ACHN (cell line): ENCODE results near the gene HNRNPUL1.
A peak's percentile ranks its signal among the peaks of the same experiment; 100 is the strongest.
"Not testable (repeated sequence)": the region's sequence is repeated elsewhere in the genome, so short reads cannot be mapped to it uniquely, and the experiment has no call there.

Experiments used
- DNase-seq: peaks from one replicate; pipeline ENCODE4 v3.0.0-alpha.2; 2015
- in situ Hi-C: cut with HindIII; loops from 2 replicates; pipeline ENCODE4 v1.10.0; 2017; ENCODE audit warnings: low sequenced_read_pairs, low pct_ligation_motif_present, low pct_unique_long_range_greater_than_20kb

The HNRNPUL1 gene

DNA sequence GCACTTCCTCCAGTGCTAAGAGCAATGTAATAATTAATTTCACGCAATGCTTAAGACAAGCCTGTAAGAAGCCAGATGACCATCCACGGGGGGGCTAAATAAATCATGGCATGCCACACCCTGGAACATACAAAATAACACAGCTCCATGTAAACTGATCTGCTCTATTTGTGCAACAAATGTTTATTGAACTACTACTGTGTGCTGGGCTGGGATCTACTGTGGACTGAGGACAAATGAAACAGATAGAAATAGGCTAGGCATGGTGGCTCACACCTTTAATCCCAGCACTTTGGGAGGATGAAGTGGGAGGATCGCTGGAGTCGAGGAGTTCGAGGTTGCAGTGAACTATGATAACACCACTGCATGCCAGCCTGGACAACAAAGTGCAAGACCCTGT lies 68.3 kb downstream of the HNRNPUL1 start:
- DNase-seq: no peak
- in situ Hi-C loops: no loop called here

DNA sequence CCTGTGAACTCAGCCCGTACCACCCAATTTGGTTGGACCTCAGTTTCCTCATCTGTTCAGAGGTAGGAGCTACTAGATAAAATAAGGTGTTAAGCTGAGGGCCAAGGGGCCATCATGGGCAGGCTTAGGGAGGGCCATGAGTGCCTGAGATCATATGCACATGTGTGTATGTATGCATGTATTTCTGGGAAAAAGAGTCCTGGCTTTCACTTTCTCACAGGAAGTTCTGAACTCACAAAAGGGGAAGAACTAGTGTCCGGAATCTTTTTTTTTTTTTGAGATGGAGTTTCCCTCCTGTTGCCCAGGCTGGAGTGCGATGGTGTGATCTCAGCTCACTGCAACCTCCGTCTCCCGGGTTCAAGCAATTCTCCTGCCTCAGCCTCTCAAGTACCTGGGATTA lies 70.6 kb downstream of the HNRNPUL1 start:
- in situ Hi-C loops: no loop called here
- no peak for DNase-seq

- in situ Hi-C loops: no loop called here
Observed at GRCh38 chr19:41335467-41335866, 71.3 kb downstream of the HNRNPUL1 start.

DNA sequence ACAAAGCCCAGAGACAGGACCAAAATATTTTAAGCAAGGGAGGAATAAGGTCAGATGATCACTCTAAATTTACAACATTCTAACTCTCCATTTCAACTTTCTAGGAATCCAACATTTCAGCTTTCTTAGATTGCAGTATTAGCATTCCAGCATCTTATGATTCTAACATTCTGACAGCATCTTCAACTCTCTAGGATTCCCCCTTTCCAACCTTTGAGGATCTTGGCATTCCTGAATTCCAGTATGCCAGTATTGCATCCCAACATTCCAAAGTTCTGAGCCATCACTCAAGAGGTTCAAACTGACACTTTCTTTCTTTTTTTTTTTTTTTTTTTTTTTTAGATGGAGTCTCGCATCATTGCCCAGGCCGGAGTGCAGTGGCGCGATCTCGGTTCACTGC lies 75.8 kb downstream of the HNRNPUL1 start:
- in situ Hi-C loops: no loop called here
- peak; percentile 96 for DNase-seq

More at GRCh38 chr19:41335467-41335866, 71.3 kb downstream of the HNRNPUL1 start:
- no peak for DNase-seq

DNA sequence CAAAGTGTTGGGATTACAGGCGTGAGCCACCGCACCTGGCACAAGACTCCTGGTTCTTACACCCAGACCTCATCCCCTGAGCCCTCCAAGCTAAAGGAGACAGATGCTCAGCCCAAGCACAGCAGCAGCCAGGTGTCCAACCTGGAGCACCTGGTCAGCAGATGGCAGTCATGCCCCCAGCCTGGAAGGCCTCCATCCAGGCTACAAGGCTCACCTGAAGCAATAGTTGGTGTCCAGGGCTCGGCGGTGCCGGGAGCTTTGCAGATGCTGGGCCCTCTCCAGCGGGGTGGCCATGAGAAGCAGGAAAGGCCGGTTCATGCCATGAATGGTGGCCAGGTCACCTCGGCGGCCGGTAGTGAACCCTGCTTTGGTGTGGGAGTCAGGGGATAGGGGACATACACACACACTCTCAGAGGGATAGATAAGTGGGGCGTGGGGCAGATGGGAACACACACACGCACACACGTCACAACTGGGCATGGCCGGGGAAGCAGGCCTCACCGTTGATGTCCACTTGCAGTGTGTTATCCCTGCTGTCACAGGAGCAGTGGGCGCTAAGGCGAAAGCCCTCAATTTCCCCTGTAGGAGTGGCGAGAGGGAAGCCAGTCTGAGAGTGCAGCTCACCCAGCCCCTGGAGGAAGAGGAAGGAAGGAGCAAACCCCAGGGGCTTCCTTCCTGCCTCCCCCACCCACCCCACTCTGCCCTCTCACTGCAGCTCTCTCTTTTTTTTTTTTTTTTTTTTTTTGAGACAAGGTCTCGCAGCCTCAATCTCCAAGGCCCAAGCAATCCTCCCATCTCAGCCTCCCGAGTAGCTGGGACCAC lies 77.7 kb downstream of the HNRNPUL1 start:
- no peak for DNase-seq
- in situ Hi-C loops: no loop called here

- DNase-seq: no peak
- in situ Hi-C loops: no loop called here
Observed at GRCh38 chr19:41344162-41344561, 80.0 kb downstream of the HNRNPUL1 start.

GRCh38 chr19:41346916-41347315 lies 82.7 kb downstream of the HNRNPUL1 start:
- DNase-seq, in situ Hi-C loops: not testable (repeated sequence)

DNA sequence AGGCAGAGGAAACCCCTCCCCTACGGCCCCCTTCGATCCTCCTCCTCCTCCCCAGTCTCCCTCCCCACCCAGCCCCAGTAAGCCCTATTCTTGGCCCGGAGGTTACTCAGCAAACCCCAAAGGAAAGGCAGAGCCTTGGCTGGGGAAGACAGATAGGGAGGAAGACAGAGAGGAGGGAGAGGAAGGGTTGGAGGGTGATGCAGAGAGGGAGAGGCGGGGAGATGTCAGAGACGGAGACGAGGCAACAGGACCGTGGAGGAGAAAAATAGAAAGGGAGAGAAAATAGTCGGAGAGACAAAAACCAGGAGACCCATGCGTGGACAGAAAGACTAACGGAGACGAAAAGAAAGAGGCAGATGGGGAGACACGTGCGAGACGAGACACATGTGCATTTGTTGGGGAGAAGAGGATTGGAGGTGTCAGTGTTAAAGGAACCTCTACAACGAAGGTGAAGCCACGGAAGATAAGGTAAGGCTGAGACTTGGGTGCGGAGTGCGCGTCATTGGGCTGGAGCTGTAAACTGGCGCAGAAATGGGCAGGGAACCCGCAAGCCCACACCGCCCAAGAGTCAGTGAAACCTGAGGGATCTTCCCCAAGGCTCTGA lies 86.7 kb downstream of the HNRNPUL1 start:
- DNase-seq: no peak
- in situ Hi-C loops: no loop called here

GRCh38 chr19:41351339-41352245 lies 87.4 kb downstream of the HNRNPUL1 start:
- in situ Hi-C loops: no loop called here
- peak; percentile 49 for DNase-seq

DNA sequence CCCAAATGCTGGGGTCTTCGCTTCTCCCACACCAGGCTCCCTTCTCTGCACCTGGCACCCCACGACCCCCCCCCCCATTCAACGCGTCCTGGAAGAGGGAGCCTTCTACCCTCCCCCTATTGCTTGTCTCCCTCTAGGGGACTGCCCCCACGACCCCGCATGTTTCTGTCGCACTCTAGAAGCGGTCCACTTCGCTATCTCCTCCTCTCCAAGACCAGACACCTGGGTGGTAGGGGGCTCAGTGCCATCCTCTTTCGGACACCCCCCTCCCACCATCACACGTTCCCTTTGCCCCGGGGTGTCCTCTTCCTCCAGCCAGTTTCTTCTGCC lies 88.1 kb downstream of the HNRNPUL1 start:
- DNase-seq: no peak
- in situ Hi-C loops: no loop called here

DNA sequence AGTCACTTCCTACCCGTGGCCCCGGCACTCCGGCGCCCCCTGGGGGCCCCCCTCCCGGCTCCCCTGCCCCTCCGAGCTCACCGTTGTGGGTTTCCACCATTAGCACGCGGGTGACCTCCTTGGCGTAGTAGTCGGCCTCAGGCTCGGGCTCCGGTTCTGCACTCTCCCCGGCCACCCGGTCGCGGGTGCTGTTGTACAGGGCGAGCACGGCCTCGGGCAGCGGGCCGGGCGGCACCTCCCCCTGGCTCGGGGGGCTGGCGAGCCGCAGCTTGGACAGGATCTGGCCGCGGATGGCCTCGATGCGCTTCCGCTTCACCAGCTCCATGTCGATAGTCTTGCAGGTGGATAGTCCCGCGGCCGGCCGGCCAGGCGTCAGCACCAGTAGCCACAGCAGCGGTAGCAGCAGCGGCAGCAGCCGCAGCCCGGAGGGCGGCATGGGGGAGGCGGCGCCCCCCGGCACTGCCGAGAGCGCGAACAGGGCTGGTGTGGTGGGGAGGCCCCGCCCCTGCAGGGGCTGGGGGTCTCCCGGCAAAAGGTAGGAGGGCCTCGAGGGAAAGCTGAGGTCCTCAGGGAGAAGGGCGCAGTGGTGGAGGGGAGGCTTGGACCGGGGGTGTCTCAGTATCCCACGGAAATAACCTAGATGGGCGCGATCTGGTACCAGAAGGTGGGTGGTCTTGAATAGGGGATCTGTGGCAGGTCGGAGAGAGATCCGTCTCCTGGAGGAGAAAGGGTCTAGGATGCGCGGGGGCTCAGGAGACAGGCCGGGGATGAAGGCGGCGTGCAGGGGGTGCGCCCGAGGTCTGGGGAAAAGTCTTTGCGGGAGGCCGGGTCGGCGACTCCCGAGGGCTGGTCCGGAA lies 88.7 kb downstream of the HNRNPUL1 start:
- DNase-seq: peak; percentile 71

GRCh38 chr19:41353466-41354342 lies 89.5 kb downstream of the HNRNPUL1 start, which contains the start of gene TGFB1:
TGFB1 (minus strand) TSS chr19:41353922; CDS start chr19:41353044, 878 bp downstream.
- in situ Hi-C loops: no loop called here
- peak; percentile 85 for DNase-seq

More for the DNA sequence above, 88.7 kb downstream of the HNRNPUL1 start:
- in situ Hi-C loops: no loop called here

DNA sequence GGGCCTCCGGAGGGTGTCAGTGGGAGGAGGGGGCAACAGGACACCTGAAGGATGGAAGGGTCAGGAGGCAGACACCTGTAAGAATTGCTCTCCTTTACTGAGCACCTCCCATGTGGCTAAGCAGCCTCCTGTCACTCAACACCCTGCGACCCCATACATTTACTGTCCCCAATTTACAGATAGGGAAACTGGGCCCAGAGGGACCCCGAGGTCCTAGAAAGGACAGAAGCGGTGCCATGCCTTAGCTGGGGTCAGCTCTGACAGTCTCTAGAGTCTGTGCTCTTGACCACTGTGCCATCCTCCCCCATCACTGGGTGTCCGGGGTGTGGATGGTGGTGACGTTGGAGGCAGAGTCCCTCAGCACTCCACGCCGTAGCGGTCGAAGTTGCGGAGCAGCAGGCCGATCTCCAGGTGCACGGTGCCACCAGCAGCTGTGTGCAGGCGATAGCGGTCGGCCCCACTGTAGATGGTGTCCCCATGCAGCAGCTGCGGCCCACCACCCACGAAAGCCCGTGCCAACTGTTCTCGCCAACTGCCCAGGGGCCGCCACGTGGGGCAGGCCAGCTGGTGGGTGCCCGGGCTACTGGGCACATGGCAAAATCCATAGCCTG lies 90.3 kb downstream of the HNRNPUL1 start:
- DNase-seq: no peak
- in situ Hi-C loops: no loop called here

GRCh38 chr19:41355035-41355434 lies 90.9 kb downstream of the HNRNPUL1 start:
- in situ Hi-C loops: no loop called here
- DNase-seq: no peak

DNA sequence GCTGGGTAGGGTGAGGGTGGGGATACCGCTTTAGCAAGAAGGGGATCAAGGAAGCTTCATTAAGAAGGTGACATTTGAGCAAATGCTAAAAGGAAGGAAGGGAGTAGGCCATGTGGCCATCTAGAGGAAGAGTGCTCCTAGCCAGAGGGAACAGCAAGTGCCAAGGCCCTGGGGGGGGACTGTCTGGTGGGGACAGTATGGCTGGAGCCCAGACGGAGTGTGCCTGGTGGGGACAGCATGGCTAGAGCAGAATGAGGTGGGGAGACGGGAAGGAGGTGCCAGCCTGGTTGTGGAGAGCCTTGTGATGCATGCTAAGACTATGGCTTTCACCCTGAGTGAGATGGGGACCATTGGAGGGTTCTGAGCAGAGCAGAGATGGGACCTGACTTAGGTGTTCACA lies 91.6 kb downstream of the HNRNPUL1 start:
- in situ Hi-C loops: no loop called here
- DNase-seq: no peak

DNA sequence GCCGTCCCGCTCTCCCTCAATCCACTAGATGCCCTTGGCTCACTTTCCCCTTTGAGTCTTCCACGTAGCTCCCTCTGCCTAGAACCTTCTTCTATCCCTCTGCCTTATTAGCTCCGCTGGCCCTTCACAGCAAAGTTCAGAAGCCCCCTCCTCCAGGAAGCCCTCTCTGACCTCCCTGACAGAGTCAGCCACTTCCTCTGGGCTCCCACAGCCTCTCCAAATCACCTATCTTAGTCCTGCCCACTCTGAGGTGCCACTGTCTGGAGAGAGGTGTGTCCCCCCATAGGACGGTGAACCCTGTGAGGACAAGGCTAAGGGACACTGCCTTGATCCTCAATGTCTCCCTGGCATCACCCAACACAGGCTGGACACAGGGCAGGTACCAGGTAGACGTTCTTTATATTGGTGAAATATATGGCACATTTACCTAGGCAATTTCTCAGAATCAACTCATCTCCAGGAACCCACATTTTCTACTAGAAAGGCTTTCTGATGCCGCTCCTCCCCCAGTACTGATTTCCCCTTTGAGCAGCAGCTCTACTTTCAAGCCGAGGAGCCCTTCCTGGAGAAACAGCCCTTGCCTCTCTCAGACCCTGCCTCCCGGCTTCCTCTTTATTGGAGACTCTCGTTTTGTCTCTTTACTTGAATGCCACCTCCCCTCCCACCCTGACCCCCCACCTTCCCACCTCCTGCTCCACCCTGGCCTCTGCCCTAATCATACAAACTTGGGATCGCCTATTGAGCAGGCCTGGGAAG lies 93.0 kb downstream of the HNRNPUL1 start:
- in situ Hi-C loops: no loop called here
- DNase-seq: no peak
